Measurements from ENCODE around the gene PAGR1.

GRCh38 chr16:29804020-29804419 is 11.9 kb upstream of the PAGR1 start:
- TF ChIP-seq CTCF (IDR thresholded peaks at IDR 0.05; ENCODE audit: insufficient read depth, low read length, poor library complexity, severe bottlenecking) (no peak), EZH2phosphoT487 (conservative IDR thresholded peaks at IDR 0.05; ENCODE audit: low read length) (no peak)
